Colonic mucosa (tissue), 4 donors: Measurements from ENCODE around the gene ANK3. TPM values are rescaled to one million over a fixed set of nuclear protein-coding genes. Genes with fewer than 3 reads are reported as not detected.

Experiments
- DNase-seq: peaks from one replicate; pipeline ENCODE4 v3.0.0-alpha.2; 2020
- H3K27ac ChIP-seq: fragments of 200-600 bp; one replicate; pipeline ENCODE4 v1.8.0; 2021
- H3K27me3 ChIP-seq: fragments of 200-600 bp; one replicate; pipeline ENCODE4 v1.8.0; 2021
- H3K36me3 ChIP-seq: fragments of 200-600 bp; one replicate; pipeline ENCODE4 v1.8.0; 2021
- H3K4me1 ChIP-seq: fragments of 200-600 bp; one replicate; pipeline ENCODE4 v1.8.0; 2021; ENCODE audit warnings: mild to moderate bottlenecking
- H3K4me3 ChIP-seq: fragments of 200-600 bp; one replicate; pipeline ENCODE4 v1.8.0; 2021
- H3K9ac ChIP-seq, 2 donors: one replicate each; pipeline ENCODE4 v1.7.0; 2013; ENCODE audit warnings: control low read depth in 2 of 2, low read depth in 2 of 2, low read length in 2 of 2
- H3K9me3 ChIP-seq: fragments of 200-600 bp; one replicate; pipeline ENCODE4 v1.8.0; 2021
- intact Hi-C: fragments of 100-400 bp; cut with DNase I; formaldehyde crosslinking; loops from one replicate; pipeline ENCODE4 v1.14.1; 2022
- total RNA-seq, 2 donors: library from RNA; stranded (reverse); fragmentation: NEBNext Ultra II Directional in 1 of 2; extraction: Animal tissue kit (Norgen Biotek cat#: 25700) in 1 of 2; gene quantifications; one replicate each; pipeline ENCODE4 v1.2.1, GENCODE V29; 2021
- TF ChIP-seq, protein P1 (sequence below): fragments of 200-600 bp; IDR thresholded peaks from one replicate; pipeline ENCODE4 v1.8.0; 2022; ENCODE audit warnings: antibody characterized with exemption, mild to moderate bottlenecking
- donor health status: healthy.
- donor health status: DM: no; HTN: no; CAD: no.
- donor health status: DM: no; HTN: no; CAD: no.

Gene ANK3
- total RNA-seq, 2 donors from 2014 or later, result 34.6 to 82.8 TPM

DNA sequence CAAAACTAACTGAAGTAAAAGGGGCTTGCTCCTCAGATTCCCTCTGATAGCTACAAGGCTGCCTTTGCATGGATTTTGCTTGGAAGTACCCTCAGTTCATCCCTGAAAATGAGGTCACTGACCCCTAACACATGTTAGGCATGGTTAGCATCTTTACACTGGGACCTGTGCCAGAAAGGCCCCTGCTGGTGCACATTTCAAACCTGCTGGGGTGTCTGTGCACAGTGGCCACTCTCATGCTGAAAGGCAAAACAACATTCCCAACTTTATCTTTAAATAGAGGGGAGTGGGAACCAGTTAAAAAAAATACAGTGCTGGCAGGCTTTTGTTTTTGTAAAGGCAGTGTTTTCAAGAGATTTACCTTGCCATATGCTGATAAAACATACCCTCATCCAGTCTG is 99.1 kb downstream of the ANK3 start:
- no peak overlapping the region for H3K4me3 ChIP-seq
- TF ChIP-seq, protein P1, sequence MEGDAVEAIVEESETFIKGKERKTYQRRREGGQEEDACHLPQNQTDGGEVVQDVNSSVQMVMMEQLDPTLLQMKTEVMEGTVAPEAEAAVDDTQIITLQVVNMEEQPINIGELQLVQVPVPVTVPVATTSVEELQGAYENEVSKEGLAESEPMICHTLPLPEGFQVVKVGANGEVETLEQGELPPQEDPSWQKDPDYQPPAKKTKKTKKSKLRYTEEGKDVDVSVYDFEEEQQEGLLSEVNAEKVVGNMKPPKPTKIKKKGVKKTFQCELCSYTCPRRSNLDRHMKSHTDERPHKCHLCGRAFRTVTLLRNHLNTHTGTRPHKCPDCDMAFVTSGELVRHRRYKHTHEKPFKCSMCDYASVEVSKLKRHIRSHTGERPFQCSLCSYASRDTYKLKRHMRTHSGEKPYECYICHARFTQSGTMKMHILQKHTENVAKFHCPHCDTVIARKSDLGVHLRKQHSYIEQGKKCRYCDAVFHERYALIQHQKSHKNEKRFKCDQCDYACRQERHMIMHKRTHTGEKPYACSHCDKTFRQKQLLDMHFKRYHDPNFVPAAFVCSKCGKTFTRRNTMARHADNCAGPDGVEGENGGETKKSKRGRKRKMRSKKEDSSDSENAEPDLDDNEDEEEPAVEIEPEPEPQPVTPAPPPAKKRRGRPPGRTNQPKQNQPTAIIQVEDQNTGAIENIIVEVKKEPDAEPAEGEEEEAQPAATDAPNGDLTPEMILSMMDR, result no peak
- H3K4me1 ChIP-seq, result no peaks in the 10 kb centered on the region
- no peak overlapping the region for H3K27ac ChIP-seq
- H3K27me3 ChIP-seq, result no peaks in the 10 kb centered on the region
- no peak for DNase-seq
- no peak overlapping the region for H3K9ac ChIP-seq
- intact Hi-C loops, result no loop called here
- no peaks in the 10 kb centered on the region for H3K36me3 ChIP-seq
- no peaks in the 10 kb centered on the region for H3K9me3 ChIP-seq

DNA sequence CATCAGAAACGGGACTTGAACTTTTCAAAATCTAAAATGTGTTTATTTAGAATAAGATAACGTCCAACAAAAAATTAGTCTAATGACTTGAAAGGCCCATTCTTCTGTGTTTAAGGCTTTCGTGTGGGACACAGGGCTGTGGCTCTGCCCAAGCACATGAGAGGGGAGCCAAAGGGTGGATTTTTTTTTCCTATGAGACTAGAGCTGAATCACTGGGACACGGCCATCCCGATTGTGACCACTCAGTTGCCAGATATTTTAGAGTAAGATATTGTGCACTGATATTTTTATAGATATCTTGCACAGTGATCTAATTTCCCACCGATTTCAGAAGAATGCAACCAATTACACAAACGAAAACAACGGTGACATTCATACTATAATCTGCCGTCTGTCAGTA is 99.9 kb downstream of the ANK3 start:
- intact Hi-C loops, result no loop called here

DNA sequence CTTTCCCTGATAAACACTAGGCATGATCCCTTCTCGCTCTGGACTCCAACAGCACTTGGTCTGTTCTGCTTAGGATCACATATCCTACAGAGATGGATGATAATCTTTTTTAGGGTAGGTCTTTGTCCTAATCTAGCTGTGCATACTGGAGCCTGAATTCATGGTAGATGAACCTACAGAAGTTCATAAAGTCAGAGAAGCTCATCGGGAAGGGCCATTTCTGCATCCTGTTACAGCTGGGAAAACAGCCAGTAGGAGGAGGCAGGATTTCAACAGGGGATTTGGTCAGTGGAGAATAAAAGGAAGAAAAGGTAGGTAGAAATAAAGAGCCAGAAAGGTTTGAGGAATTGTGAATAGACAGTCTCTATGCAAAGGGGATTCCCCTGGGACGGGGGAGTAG is 101.4 kb downstream of the ANK3 start:
- TF ChIP-seq, protein P1, result no peak
- no peak overlapping the region for H3K27ac ChIP-seq

More for the DNA sequence above, 99.9 kb downstream of the ANK3 start:
- TF ChIP-seq, protein P1, result no peak
- Histone ChIP-seq H3K4me3 (no peak overlapping the region), H3K36me3 (no peaks in the 10 kb centered on the region), H3K9ac (no peak overlapping the region), H3K4me1 (no peaks in the 10 kb centered on the region), H3K27ac (no peak overlapping the region), H3K27me3 (no peaks in the 10 kb centered on the region), H3K9me3 (no peaks in the 10 kb centered on the region)
- no peak for DNase-seq

DNA sequence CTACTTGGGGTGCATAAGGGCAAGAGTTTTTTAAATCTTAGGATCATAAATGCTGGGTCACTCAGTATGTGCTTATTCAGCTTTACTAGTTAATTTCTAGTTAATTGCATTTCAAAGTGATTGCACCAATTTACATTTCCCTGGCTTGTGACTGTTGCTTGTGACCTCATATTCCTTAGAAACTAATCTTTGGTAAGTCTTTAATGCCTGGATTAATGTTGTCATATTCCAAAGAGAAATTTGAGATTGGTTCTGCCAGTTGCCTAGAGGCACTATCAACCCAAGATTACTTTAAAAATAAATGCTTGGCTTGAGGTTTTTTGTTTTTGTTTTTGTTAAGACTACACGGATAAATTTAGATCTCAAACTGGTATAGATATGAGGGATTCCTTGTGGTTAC is 103.1 kb downstream of the ANK3 start:
- TF ChIP-seq, protein P1, result no peak
- Histone ChIP-seq H3K27ac (no peak overlapping the region), H3K4me3 (no peak overlapping the region), H3K27me3 (no peaks in the 10 kb centered on the region), H3K9ac (no peak overlapping the region), H3K36me3 (no peaks in the 10 kb centered on the region), H3K9me3 (no peaks in the 10 kb centered on the region), H3K4me1 (no peaks in the 10 kb centered on the region)
- intact Hi-C loops, result no loop called here
- DNase-seq, result no peak

More for the DNA sequence above, 101.4 kb downstream of the ANK3 start:
- Histone ChIP-seq H3K36me3 (no peaks in the 10 kb centered on the region), H3K9ac (no peak overlapping the region), H3K4me3 (no peak overlapping the region), H3K9me3 (no peaks in the 10 kb centered on the region), H3K27me3 (no peaks in the 10 kb centered on the region), H3K4me1 (no peaks in the 10 kb centered on the region)
- intact Hi-C loops, result no loop called here
- DNase-seq, result no peak

DNA sequence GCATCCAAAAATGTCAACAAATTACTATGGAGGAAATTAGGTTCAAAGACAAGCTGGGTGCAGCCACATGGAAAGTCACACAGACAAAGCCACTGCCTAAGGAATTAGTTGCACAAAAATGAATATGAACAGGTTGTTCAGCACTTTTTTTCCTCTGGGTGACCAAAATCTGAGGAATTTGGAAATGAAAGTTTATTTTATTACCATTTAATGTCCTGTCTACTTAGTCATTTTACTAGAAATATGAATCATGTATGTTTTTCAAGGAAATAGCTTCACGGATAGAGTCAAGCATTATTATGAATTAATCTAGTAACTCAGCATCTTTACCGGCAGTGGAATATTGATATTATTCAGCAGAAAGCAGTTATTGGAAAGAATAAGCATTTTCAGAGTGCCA is 106.3 kb downstream of the ANK3 start:
- Histone ChIP-seq H3K9ac (no peak overlapping the region), H3K4me1 (no peaks in the 10 kb centered on the region), H3K4me3 (no peak overlapping the region), H3K36me3 (no peaks in the 10 kb centered on the region), H3K9me3 (no peaks in the 10 kb centered on the region), H3K27me3 (no peaks in the 10 kb centered on the region), H3K27ac (no peak overlapping the region)
- intact Hi-C loops, result no loop called here
- TF ChIP-seq, protein P1, result no peak
- no peak for DNase-seq
